NCI-H187 (cell line): Measurements from ENCODE around the gene OTUD5.
A peak's percentile ranks its signal among the peaks of the same experiment; 100 is the strongest.

Experiments
- DNase-seq, 2 experiments: peaks; one replicate each; lab custom pipeline; 2025; lab: John Stamatoyannopoulos, UW

The OTUD5 gene

DNA sequence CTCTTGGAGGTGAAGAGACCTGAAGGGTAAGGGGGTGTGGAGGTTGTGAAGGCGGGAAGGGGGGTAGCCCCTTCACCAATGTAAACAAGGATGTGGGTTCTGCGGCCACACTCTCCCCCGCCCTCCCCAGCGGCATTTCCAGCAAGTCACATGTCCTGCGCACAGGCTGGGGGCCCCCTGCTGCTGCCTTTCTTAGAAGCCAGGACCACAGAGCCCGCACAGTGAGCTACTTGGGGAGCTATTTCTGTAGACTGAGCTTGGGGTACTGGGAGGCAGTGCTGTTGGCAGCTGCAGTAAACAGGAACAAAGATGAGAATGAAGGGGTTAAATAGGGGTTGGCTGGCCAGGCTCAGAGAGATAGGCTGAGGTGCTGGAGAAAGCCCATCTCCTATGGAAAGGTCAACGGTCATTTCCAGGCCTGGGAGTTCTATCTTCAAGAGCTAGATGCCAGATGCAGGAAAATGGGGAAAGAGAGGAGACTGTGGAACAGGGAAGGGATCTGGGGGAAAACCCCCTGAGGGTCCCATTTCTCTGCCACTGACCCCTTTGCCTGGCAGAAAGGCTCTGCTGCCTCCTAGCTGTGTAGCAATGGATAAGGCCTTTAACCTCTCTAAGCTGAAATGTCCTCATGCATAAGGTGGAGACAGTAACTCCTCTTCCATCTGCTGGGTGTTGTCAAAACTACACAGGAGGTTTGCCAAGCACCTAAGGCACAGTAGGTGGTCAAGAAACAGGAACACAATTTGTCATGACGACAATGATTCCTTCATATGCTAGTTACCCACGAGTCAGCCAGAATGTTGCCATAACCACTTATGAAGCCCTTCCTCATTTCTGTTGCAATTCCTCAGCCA lies 20.1 kb downstream of the OTUD5 start:
- no peak for DNase-seq

- no peak for DNase-seq
Measured at GRCh38 chrX:48936429-48937053, 20.9 kb downstream of the OTUD5 start.

- DNase-seq = no peak
Measured at GRCh38 chrX:48935301-48935670, 22.1 kb downstream of the OTUD5 start.

- no peak for DNase-seq
Measured at GRCh38 chrX:48934581-48935300, 22.7 kb downstream of the OTUD5 start.

GRCh38 chrX:48933757-48934156 lies 23.6 kb downstream of the OTUD5 start:
- DNase-seq = no peak

GRCh38 chrX:48927736-48928382 lies 29.5 kb downstream of the OTUD5 start:
- DNase-seq = no peak

DNA sequence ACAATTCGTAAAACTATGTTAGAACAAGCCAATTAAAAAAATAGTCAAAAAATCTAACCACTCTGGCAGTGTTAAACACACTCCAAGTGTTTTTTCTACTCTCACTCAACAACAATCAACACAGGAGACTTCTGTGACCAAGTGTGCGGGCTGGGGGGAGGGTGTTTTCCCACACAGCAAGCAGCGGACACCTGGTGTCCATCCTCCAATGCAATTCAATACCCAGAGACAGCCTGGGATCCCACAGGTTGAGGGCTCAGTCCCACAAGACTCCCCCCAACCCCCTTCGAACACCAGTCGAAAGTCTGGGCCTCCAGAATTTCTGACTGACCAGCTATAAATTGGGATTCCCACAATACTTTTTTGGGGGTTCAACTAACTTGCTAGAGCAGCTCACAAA lies 30.3 kb downstream of the OTUD5 start:
- no peak for DNase-seq

- no peak for DNase-seq
Measured at GRCh38 chrX:48924270-48924669, 33.1 kb downstream of the OTUD5 start.

- no peak for DNase-seq
Measured at GRCh38 chrX:48923771-48924170, 33.6 kb downstream of the OTUD5 start.

- DNase-seq = no peak
Measured at GRCh38 chrX:48920718-48921104, 36.7 kb downstream of the OTUD5 start.

GRCh38 chrX:48919947-48920717 lies 37.3 kb downstream of the OTUD5 start:
- no peak for DNase-seq

DNA sequence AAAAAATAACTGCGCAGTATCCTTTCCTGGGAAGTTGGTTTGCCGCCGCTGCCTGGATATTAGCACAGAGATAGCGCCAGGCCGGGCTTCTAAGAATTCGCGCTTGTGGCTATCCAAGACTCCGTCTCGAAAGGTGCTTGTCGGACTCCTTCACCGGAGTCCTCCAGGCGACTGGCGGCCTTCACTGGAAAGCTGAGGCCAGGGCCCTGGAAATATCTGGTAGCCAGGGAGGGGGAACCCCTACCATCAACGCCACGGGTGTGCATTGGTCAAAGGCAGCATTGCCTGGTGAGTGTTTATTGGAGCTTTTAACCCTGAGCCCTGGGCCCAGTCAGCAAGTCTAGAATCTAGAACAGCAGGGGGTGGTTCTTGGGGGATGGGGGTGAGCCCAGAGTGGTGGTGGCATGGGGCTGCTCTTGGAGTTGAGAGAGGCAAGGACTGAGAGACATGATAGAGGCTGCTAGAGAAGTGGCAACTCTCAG lies 38.0 kb downstream of the OTUD5 start:
- DNase-seq = no peak

- DNase-seq = peak; percentile 47 to 90
Measured at GRCh38 chrX:48918643-48919340, 38.6 kb downstream of the OTUD5 start, which contains the start of gene PIM2. Gene PIM2, minus strand, starts transcription at chrX:48919024. Its CDS starts 190 bp downstream, at chrX:48918834.

GRCh38 chrX:48918301-48918642 lies 39.1 kb downstream of the OTUD5 start:
- no peak for DNase-seq

DNA sequence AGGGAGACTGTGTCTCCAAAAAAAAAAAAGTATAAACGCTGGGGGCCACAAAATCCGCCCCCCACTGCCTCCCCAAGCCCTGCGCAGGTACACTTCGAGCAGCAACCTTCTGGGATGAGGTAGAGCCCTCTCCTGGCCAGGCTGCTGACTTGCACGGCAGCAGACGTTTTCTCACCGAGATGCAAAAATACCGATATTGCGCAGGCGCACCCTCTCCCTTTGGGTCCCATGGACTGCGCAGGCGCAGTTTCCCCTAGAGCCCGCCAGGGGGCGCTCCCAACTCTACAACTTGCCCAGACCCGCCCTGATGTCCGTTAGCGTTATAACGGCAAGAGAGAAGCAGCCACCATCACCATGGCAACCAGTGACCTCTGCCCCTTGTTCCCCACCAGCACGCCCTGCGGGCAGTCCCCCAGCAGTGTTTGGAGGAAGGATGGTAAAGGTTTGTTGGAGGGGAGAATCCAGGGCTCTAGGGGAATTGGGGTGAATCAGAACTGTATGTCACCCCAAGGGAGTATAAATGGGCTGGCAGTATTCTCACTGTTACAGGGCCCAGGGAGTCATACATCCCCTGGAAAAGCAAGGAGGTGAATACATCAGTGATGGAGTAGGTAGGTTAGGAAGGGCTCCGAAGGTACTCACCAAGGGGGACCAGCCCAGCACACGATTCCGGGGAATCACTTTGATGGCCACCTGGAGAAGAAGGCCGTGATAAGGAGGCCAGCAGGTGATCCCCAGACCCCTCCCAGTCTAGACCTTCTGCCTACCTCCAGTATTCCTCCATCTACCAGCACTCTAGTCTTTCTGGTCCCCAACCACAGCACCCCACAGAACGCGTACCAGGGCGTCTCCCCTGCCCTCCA lies 40.0 kb downstream of the OTUD5 start:
- DNase-seq = peak; percentile 60 to 74

GRCh38 chrX:48914593-48915493 lies 42.6 kb downstream of the OTUD5 start:
- no peak for DNase-seq

DNA sequence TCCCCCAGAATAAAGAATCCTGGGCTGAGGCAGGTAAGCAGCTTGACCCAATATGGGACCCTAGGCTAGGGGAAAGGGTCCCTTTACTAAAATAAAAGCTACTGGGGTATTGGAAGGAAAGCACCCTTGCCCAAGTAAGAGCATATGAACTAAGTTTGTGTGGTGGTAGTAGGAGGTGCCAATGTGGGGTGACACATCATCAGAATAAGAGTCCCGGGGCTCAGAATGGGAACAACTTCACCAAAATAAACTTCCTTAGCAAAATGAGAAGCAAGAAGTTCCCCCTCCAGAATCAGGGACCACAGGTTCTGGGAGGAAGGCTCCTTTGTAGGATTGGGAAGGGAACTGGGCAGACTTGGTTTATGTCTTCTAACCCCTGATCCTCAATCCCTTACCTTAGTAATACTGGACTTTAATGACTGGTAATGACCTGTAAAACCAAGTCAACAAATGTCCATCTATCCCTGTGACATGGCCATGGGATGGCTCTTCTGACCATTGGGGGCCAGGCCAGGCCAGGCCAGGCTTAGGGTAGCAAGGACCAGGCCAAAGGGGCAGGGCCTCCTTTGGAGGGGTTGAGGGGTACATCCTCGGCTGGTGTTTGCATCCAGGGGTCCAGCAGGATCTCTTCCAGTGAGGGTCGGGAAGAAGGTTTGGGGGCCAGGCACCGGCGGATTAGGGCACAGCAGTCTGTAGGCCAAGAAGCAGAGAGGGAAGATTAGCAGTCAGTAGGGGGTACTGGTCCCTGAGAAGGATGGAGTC lies 43.6 kb downstream of the OTUD5 start:
- DNase-seq = no peak
